HG02763 (cell line): Measurements from ENCODE around the gene DPP10.

Source experiments
- ATAC-seq: cut with Tn5 transposase; IDR thresholded peaks from one replicate; pipeline ENCODE4 v1.9.1; 2021; ENCODE audit warnings: mild to moderate bottlenecking, moderate library complexity; ENCODE audit not compliant: unreplicated experiment

Gene DPP10

GRCh38 chr2:115838539-115838938 is 1396.1 kb downstream of the DPP10 start:
- no peak for ATAC-seq

GRCh38 chr2:115842306-115842705 is 1399.9 kb downstream of the DPP10 start:
- no peak for ATAC-seq

- no peak for ATAC-seq
Measured at GRCh38 chr2:115848192-115848591, 1405.8 kb downstream of the DPP10 start.

GRCh38 chr2:115867024-115867423 is 1424.6 kb downstream of the DPP10 start:
- no peak for ATAC-seq

- ATAC-seq = no peak
Measured at GRCh38 chr2:115874427-115874826, 1432.0 kb downstream of the DPP10 start.

GRCh38 chr2:115880558-115880957 is 1438.1 kb downstream of the DPP10 start:
- ATAC-seq = no peak

GRCh38 chr2:115887209-115887776 is 1444.9 kb downstream of the DPP10 start:
- no peak for ATAC-seq
